Middle frontal gyrus (tissue), 1 donor: ENCODE measurements around the gene MN1.
A peak's percentile ranks its signal among the peaks of the same experiment; 100 is the strongest.

Experiments used
- DNase-seq: peaks from one replicate; pipeline ENCODE4 v3.0.0-alpha.2; 2015; ENCODE audit warnings: low spot score; ENCODE audit errors: extremely low spot score

Gene MN1

GRCh38 chr22:27827604-27828587 is 26.3 kb upstream of the MN1 start:
- DNase-seq, result no peak

GRCh38 chr22:27825174-27825573 is 23.6 kb upstream of the MN1 start:
- no peak for DNase-seq

DNA sequence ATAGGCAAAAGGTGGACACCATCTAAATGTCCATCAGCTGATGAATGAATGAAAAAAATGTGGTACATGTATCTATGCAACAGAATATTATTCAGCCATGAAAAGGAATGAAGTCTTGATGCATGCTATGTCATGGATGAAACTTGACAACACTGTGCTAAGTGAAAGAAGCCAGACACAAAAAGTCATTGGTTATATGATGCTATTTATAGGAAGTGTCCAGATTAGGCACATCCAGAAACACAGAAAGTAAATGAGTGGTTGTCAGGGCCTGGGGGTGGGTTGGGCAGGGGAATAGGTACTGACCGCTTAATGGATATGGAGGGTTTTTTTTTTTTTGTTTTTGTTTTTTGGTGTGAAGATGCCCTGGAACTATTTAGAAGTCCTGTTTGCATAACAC is 21.7 kb upstream of the MN1 start:
- no peak for DNase-seq

- no peak for DNase-seq
These were observed 19.6 kb upstream of the MN1 start for GRCh38 chr22:27820896-27821866.

DNA sequence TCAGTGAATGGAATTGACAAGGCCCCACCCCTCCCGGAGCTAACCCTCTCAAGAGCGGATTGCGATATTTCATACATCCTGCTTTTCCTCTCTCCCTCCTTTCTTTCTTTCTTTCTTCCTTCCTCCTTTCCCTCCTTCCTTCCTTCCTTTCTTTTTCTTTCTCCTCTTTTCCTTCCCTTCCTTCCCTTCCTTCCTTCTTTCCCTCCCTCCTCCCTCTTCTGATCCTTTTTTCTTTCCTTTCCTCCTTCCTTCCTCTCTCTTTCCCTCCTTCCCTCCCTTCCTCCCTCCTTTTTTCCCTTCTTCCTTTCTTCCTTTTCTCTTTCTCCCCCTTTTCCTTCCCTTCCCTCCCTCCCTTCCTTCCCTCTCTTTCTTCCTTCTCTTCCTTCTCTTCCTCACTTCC is 15.0 kb upstream of the MN1 start:
- DNase-seq, result no peak

DNA sequence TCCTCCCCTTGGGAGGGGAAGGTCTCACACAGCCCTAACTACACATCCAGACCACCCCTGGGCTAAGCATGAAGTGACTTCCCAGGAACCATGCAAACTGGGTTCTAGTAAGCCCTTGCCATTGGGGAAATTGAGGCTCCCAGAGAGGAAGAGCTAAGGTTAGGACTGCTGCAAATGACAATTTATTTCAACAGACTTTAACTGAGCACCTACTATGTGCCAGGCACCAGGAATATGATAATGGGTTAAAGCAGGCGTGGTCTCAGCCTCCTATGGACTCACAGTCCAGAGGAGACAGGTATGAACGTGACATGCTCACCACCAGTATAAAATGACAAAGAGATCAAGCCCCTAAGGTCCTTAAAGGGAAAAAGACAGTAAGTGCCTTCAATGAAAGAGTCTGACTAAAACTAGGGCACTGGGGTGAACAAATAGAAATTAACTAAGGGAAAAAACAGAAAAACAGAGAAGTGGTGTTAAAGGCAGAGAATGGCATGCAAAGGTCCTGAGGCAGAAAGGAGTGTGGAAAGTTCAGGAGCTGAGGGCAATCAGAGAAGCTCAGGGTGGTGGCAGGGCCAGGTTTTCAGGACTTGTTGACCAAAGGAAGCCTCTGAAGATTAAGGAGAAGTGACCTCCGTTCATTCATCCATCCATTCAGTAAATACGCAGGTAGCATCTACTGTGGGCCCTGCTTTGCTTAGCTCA is 14.4 kb upstream of the MN1 start:
- DNase-seq, result no peak

DNA sequence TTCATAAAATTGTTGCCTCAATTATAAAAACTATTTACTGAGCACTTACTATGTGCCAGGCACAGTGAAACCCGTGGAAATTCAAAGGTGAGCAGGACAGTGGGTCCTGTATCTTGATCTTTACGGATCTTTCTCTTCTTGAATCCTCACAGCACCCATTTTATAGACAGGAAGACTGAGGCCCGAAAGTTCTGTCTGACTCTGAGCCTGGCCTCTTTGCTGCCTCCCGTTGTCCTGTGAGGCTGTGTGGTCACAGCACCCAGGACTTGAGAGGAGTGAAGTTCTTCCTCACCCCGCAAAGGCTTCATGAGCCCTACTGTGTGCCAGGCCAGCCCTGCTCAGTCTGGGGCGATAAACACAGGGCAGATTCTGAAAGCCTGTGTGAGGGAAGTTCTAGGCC is 13.4 kb upstream of the MN1 start:
- DNase-seq, result no peak

- DNase-seq, result no peak
These were observed 10.2 kb upstream of the MN1 start for GRCh38 chr22:27811778-27812177.

- DNase-seq, result no peak
These were observed 9.1 kb upstream of the MN1 start for GRCh38 chr22:27810609-27811151.

GRCh38 chr22:27809700-27810608 is 8.4 kb upstream of the MN1 start:
- DNase-seq, result no peak

DNA sequence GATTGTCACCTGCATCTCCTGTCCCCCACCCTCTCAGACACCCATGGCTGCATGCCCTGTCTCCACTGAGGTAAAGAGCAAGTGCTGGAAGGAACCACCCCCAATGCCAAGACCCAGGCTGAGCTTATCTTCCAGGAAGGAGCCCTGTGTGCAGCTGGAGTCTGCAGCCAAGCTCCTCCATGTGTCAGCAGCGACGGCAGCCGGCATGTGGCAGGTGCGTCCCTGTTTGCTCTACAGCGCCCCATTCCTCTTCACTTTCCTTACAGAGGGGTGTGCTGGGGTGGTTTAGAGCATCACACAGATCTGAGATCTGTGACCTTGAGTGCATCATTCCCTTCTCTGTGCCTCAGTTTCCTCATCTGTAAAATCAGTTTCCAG is 7.7 kb upstream of the MN1 start:
- no peak for DNase-seq

DNA sequence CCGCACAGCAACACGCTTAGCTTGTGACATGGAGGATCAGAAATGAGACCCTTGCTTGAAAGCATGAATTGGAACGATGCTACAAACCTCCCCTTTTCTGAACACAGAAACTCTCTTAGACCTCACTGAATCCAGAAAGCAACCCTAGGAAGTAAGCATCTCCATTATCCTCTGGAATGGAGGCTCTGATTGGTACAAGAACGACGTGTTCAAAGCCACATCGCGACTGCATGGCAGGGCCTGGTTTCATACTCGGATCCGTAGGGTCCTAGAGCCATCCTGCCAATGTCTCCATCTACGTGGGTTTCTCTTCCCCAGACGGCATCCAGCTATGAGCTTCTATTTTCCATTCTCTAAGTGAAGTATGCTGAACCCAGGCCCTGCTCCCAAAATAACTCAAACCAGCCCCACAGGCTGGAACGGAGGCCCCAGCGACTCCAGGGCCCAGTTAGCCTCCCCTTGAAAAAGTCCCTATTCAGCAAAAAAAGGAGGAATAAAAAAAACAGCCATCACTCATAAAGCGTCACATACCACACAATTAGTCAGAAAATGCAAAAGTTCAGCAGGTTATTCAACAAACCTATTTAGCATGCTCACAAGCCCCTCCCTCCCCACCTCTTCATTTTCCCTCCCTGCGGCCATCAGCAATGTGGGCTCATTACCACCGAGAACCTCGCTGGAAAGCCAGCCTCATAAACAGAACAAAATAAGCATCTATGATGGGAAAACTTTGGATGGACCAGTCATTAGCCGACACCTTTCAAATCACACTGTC is 7.1 kb upstream of the MN1 start:
- DNase-seq, result no peak

DNA sequence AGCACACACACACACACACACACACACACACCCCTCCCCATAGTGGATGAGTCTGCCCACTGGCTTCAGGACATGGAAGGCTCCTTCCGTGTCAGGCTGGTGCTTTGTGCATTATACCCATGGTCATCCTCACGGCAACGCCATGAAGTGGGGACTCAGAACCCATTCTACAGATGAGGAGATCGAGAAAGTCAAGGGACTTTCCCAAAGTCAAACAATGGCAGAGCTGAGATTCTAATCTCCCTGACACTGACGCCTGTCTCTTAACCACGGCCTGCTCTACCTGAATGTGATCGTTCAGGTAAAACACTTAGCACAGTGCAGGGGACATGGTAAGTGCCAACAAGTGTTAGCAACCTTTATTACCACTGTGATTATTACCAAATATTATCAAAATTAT is 4.3 kb upstream of the MN1 start:
- no peak for DNase-seq

DNA sequence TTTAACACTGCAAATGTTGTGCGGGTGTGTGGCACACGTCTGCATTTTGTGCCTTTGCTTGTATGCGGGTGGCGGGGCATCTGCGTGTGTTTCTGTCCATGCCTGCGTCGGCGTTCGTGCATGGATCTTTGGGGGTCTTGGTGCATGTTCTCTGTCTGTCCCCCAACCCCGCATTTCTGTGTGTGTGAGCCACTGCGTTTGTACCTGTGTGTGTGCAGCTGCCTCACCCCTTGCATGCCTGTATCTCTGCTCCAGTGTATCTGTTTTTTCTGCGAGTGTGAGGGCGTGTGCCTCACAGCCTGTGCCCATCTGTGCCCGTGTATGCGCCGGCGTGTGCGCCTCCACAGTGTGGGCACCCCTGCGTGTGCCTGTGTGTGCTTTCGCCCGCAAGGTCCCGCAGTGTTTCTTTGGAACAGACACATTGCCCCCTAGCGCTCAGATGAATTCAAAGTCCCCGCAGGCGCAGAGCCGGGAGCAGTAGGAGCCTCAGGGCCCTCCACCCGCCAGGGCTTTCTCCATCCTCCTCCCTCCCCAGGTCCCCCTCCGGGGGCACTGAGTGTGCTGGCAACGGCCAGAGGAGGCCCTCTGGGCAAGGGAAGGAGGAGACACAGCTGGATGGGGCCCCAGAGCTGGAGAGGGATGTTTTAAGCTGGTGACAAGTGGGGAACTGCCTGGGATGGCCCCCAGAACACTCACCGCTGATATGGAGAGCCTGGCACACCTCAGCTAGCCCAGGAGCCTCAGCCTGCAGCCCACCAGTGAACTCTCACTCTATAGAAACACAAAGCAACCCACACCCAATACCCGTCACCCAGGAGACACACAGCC is 3.1 kb upstream of the MN1 start:
- peak; percentile 75 for DNase-seq

- no peak for DNase-seq
These were observed 2.4 kb upstream of the MN1 start for GRCh38 chr22:27803841-27804415.

DNA sequence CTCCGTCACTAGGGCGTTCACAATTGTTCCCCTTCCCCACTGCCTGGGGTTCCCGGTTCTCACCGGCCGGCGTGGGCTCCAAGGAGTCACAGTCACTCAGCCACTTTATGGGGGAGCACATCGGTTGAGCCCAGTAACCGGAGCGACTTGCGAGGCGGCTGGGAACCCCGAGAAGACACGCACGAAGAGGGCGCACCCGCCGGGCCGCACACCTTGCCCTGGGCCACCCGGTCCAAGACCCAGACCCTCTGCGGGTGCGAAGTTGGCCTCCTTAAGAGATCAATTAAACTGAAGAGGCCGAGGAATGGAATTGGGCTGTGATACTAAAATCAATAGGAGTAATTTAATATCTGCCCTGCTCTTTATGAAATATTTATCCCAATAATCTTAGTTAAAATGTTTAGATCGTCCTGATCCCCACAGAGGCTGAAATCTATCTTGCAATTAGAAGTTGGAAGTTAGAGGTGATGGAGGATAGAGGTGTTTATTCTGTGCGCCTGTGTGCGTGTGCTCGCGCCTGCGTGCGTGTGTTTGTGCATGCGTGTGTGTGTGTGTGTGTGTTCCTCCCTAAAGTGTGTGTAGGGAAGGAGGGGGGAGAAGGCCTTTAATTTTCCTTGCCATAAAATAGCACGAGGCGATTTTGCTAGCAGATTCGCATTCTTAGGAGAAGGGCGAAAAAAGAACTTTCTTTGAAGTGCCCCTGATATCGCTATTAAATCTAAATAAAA is 954 bp upstream of the MN1 start:
- no peak for DNase-seq

GRCh38 chr22:27801202-27801615 is 347 bp downstream of the MN1 start:
- no peak for DNase-seq
